D721Med (cell line): ENCODE data around the gene PAQR5.
"Not testable (repeated sequence)": the region's sequence is repeated elsewhere in the genome, so short reads cannot be mapped to it uniquely, and the experiment has no call there.

ENCODE experiments used
- DNase-seq: peaks from one replicate; pipeline ENCODE4 v3.0.0; 2011; ENCODE audit warnings: low spot score; ENCODE audit not compliant: insufficient read length
- FAIRE-seq: peaks from 2 replicates; lab custom pipeline; 2011; peaks lifted over from hg19 to GRCh38; lab: Jason Lieb, UNC
- CTCF ChIP-seq: IDR thresholded peaks from 2 replicates; pipeline ENCODE4 v1.5.1; 2012; ENCODE audit warnings: mild to moderate bottlenecking, control low read depth; ENCODE audit not compliant: insufficient read depth; ENCODE audit errors: missing control alignments

The PAQR5 gene

GRCh38 chr15:69375151-69375790 is 76.6 kb downstream of the PAQR5 start:
- FAIRE-seq (no peak), DNase-seq (no peak)
- TF ChIP-seq CTCF = no peak

DNA sequence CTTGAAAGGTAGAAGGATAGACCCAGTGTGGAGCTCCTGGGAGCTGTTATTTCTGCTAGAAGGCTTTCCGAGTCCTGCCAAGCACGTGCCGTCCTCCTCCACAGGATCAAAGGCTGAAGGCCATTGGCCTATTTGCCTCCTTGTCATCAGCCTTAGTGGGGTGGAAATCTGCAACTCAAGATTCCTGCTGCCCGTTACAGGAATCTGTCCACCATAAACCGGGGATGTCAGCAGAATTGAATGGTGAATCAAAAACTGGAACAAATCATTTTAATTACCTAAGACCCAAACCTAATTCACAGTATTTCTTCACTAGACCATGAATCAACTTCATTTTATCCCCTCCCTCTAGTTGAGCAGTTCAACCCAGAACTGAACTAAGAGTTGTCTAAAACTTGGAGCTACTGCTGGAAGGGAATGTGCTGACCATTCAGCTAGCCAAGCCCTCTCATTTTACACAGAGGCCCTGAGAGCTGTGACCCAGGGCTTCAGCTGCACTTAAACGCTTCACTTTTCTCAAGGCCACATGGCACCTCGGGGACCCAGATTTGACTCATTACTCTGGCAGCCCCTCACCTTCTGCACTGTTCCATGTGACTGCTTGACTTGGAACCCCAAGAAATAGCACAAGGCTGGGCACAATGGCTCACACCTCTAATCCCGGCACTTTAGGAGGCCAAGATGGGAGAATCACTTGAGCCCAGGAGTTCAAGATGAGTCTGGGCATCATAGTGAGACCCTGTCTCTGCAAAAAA is 78.7 kb downstream of the PAQR5 start:
- TF ChIP-seq CTCF = no peak
- DNase-seq (no peak), FAIRE-seq (no peak)

DNA sequence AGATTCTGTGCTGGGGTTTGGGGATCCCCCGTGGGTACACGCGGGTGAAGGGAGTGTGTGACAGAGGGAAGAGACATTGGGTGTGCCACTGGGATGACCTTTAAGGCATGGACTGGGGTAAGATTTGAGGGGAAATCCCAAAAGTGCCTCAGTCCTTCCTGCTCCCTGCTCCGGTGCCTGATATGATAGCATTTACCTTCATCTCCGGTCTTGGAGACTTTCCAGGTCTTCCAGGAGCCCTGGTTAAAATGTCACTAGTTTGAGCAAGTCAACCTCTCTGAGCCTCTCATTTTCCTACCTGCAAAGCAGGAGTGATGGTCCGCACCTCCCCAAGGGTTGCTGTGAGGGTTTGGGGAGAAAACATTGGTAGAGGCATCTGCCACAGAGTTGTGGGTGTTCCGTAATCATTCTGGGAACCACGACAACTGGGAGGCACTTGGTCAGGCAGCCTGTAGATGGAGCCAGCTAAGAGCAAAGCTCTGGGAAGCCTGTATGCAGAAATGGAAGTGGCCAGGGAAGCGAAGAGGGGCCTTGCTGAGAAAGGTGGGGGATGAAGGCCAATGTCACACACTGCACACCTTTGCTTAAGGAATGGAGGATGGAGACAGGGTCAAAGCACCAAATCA is 81.5 kb downstream of the PAQR5 start:
- FAIRE-seq = no peak
- no peak for TF ChIP-seq CTCF
- no peak for DNase-seq

DNA sequence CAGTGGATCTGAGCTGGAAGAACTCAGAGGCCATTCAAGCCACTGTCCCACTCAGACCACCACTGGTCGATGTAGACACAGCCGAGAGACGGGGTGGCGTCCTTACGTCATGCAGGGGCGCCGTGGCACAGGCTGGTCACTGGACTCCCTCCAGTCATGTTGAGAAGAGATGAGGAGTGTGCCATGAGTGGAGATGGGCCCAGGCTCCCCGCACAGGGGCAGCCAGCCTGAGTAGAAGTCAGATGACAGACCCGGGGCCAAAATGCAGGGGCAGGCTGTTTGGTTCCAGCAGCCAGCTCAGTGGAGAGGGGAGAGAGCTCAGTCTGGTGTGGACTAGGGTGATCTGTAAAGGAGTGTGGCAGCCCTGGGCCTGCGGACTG is 82.0 kb downstream of the PAQR5 start:
- DNase-seq (no peak), FAIRE-seq (no peak)
- TF ChIP-seq CTCF = no peak

DNA sequence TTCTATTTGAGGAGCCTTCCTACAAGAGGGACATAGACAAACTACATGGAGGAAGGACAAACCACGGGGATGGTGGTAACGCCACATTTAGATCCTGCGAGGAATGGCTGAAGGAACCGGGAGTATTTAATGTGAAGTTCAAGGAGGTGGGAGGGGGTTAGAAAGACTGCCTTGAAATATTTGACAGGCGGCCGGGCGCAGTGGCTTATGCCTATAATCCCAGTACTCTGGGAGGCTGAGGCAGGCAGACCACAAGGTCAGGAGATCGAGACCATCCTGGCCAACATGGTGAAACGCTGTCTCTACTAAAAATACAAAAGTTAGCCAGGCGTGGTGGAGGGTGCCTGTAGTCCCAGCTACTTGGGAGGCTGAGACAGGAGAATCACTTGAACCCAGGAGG is 83.5 kb downstream of the PAQR5 start:
- FAIRE-seq, DNase-seq: not testable (repeated sequence)

- not testable (repeated sequence) for FAIRE-seq, DNase-seq
Observed at GRCh38 chr15:69384066-69384465, 85.4 kb downstream of the PAQR5 start.

DNA sequence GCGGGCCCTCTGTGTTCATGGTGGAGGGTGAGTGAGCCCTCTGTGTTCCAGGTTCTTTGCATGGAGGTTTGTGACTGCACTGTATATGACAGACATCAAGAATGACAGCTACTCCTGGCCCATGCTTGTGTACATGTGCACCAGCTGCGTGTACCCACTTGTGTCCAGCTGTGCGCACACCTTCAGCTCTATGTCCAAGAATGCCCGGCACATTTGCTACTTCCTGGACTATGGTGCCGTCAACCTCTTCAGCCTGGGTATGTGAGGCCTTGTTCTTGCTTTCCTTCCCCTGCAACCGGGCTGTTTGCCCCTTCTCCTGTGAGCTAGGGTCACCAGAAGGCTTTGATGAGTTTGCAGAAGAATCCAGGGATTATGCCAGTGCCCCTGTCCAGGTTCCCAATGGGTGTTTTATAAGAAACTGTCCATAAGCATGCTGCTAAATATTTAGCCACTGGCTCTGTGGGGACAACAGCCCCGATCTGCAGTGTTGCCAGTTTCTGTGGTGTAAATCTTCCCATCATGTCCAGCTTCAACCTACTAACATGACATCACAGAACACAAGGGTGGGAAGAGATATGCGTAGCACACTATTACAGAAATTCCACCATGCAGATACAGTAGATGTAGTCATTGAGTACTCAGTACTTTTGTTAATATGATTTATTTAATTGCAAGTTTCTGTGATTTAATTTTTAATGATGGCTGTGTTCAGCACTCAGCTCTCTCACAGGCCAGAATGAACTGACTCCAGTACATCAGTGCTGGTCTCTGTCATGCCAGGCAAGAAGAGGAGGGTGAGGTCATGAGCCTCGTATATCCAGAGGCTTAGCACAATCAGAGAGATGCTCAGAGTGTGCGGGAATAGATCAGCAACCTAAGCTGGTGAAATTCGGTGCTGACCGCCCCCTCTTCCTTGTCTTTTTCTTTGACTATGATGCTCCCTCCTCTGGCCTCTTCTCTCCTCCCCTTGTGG is 86.2 kb downstream of the PAQR5 start:
- no peak for FAIRE-seq
- no peak for TF ChIP-seq CTCF
- DNase-seq = no peak
